SK-MEL-5 (cell line): Measurements from ENCODE around the gene KCP. TPM values are rescaled to one million over a fixed set of nuclear protein-coding genes. Genes with fewer than 3 reads are reported as not detected.
A peak's percentile ranks its signal among the peaks of the same experiment; 100 is the strongest.
"Not testable (repeated sequence)": the region's sequence is repeated elsewhere in the genome, so short reads cannot be mapped to it uniquely, and the experiment has no call there.

Experiments used
- DNase-seq: peaks from one replicate; pipeline ENCODE4 v3.0.0-alpha.2; 2016; ENCODE audit warnings: low read depth, low spot score
- in situ Hi-C: cut with HindIII; loops from 2 replicates; pipeline ENCODE4 v1.10.0; 2016; ENCODE audit warnings: low sequenced_read_pairs, high pct_unique_total_duplicates, low pct_unique_long_range_greater_than_20kb
- polyA plus RNA-seq, 2 experiments: library from polyadenylated mRNA; depleted of rRNA; stranded (reverse); fragments of >200 nt; gene quantifications; 2 replicates each; pipeline ENCODE4 v1.2.3, GENCODE V29; 2015
- total RNA-seq: library from RNA; depleted of rRNA; stranded (reverse); fragments of >200 nt; shearing (Covaris generic); gene quantifications from 2 replicates; pipeline ENCODE4 v1.2.3, GENCODE V29; 2014; rRNA removed

The KCP gene
- total RNA-seq = 0.03 and 0.13 TPM in 2 replicates
- 0.23 and 0.30 TPM in 2 replicates for polyA plus RNA-seq (2015; cell fraction: cytosol; rRNA removed)
- 3.2 and 5.4 TPM in 2 replicates for polyA plus RNA-seq (2015; cell fraction: nucleus; rRNA removed)

DNA sequence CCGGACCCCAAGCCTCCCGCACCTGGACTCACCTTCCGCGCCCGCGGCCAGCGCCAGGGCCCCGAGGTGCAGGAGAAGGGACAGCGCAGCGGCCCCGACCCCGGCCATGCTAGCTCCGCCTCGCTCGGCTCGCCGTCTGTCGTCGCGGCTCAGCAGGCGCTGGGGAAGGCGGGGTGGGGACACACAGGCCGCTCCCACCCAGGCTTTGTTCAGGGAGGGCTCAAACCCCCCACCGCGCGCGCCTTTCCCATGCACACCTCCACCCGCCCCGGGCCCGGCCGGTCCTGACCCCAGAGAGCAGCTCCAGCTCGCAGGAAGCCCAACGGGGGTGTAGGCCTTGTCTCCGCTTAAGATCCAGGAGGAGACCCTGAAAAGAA, at the start of gene KCP:
KCP (minus strand) TSS at position 141 of the 377 bp plus-strand sequence; CDS start at position 108, 33 bp downstream.
- no peak for DNase-seq
- in situ Hi-C loops = no loop called here

DNA sequence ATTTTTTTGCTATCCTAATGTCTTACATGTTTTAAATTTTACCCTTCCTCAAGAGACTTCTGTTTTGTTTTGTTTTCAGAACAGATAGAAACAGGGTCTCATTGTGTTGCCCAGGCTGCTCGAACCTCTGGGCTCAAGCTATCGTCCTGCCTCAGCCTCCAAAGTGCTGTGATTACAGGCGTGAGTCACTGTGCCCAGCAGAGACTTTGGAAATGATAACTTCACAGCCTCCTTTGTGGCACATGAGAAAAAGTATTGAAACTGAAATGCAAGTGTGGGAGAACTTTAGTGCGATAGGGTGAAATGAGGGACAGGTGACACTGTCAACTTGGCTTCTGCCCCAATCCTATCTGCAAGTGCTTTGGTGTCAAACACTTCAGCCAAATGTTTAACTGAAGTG, 48.8 kb upstream of the KCP start:
- no peak for DNase-seq
- in situ Hi-C loops = loop anchor here (10.0 kb wide), 1 partner anchor 56 kb away; no protein-coding TSS in a partner anchor

DNA sequence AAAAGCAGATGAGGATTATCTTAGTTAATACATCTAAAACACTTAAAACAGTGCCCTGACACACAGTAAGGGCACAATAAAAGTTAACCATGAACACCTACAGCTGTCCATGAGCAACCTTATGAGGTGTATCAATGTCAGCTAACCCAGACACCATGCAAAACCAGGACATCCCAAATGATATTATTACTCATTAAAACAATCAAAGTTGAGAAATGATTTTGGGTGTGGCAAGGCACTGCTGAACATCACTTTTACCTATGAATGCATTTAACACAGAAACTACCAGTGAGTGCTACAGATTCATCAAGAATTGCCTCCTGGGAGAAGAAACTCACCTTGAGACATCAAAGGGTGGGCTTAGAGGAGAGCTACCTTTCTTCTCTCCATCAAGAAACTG, 45.5 kb upstream of the KCP start:
- in situ Hi-C loops = loop anchor here (10.0 kb wide), 1 partner anchor 59 kb away; no protein-coding TSS in a partner anchor
- no peak for DNase-seq

DNA sequence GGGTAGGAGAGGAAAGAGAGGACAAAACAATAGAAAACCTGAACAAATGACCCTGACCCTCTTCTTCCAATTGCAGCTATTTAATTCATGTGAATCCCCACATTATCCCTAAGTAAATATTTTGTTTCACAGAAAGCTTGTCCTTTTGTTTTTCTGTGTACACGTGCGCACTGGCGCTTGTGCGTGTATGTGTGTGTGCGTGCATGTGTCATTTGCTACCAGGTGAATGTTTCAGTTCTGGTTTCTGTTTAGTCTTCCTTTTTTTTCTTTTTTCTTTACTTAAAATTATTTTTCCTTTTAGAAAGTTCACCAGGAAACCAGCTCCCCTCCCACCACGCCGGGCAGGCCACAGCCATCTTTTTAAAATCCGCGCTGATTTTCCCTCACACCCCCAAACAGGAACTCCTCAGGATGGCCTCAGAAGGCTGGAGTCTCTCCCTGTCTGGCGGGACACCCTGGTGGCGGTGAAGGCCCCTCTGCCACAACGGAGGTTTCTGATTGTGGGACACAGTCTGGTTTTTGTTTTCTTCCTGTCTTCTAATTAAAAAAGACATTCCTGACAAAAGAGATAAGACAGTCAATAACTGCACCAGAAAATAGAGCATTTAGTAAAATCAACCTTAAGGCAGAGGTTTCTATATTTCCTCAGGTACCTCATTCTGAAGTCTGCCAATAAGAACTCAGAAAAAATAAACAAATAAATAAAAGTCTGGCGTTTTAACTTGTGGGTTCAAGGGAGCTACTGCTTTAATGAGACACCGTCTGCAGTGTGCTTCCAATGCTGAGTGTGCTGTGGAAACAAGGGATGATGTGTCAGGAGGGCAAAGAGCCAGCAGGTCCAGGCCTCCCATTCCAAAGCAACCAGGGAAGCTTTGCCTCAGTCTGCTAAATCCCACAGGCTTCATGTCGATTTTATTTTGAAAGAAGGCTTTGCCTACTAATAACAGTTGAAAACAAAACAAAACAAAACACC, 44.6 kb upstream of the KCP start:
- in situ Hi-C loops = loop anchor here (10.0 kb wide), 1 partner anchor 60 kb away; no protein-coding TSS in a partner anchor
- DNase-seq = no peak

DNA sequence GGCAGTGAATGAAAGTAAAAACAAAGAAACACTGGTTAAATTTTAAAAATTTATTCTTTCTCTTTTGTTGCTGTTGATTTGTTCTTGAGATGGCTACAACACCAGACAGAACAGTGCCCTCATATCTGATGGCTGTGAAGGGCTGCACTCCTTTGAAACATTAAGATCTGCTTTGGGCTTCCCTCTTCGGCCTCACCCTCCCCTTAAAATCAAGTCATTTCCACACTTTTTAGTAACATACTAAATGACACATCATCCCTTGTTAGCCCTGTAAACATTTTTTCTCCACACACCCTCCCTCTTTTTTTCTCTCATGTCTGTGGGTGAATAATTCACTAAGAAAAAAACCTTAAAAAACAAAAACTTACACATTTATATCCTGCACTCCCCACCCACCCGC, 43.6 kb upstream of the KCP start:
- in situ Hi-C loops = loop anchor here (10.0 kb wide), 1 partner anchor 61 kb away; no protein-coding TSS in a partner anchor
- no peak for DNase-seq

DNA sequence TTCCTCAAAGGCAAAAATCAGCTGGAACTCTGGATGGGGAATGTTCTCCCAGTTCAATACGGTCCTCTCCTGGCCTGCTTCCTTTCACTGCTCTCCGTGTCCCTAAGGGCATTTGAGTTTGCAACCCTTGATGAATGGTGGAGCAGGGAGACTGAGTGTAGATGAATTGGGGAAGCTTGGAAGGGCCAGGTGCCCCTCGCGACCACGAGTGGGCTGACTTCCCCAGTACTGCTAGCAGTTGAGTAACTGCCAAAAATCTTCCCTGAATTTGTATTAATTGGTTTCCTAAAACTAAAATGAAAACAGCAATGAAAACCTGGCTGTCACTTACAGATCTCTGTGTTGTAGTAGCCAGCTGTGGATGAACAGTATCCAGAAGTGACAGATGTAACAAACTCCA, 40.8 kb upstream of the KCP start:
- in situ Hi-C loops = loop anchor here (10.0 kb wide), 1 partner anchor 64 kb away; no protein-coding TSS in a partner anchor
- no peak for DNase-seq

DNA sequence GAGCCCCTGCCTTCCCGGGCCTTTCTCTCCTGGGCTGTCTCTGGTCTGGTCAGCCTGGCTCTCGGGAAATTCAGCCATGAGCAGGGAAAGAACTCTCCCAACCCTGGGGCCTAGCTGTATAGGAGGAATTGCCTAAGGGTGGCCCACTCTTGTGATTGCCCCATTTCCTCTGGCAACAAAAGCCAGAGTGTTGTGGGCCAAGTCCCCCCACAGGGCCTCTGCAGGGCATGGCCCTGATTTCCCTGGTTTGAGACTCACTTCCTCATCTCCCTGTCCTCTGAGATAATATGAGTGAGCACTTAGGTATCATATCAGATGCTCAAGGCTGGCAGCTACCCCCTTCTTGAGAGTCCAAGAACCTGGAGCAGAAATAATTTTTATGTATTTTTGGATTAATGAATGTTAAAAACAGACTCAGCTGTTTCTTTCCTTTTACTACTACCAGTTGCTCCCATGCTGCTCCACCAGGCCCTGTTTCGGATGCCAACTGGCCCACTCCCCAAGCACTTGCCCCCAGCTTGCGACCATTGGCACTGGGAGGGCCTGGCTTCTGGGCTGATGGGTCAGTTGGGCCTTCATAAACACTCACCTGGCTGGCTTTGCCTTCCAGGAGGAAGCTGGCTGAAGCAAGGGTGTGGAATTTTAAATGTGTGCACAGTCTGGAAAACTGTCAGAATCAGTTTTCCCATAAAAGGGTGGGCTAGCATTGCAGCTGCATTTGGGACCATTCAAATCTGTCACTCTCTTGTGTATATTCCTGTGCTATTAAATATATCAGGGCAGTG, 38.7 kb upstream of the KCP start:
- no peak for DNase-seq
- in situ Hi-C loops = no loop called here

DNA sequence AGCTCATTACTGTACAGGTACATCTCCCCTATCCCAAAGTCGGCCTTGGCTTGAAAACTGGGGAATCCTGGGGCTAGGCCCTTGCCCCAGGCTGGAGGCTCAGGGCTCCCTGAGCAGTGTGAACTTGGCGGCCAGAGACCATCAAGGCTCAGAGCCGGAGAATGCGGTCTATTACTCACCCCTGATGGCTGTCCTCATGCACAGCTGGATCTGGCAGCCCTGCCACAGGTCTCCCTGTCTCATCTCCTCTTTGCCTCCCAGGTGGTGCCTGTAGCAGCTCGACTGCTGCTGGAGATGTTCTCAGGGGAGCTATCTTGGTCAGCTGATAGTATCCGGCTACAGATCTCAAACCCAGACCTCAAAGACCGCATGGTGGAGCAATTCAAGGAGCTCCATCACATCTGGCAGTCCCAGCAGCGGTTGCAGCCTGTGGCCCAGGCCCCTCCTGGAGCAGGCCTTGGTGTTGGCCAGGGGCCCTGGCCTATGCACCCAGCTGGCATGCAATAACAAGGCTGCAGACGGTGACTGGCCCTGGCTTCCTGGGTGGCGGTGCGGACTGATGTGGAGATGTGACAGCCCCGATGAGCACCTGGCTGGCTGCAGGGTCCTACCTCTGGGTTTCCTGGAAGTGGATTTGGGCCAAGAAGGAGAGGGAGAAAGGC, 37.9 kb upstream of the KCP start:
- in situ Hi-C loops = no loop called here
- DNase-seq = no peak

DNA sequence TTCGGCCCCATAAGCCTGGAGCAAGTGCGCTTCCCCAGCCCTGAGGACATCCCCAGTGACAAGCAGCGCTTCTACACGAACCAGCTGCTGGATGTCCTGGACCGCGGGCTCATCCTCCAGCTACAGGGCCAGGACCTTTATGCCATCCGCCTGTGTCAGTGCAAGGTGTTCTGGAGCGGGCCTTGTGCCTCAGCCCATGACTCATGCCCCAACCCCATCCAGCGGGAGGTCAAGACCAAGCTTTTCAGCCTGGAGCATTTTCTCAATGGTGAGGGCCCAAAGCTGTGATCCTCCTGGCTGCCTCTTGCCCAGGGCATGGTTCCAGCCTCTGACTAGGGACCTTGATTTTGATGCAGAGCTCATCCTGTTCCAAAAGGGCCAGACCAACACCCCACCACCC, 37.3 kb upstream of the KCP start:
- in situ Hi-C loops = no loop called here
- DNase-seq = no peak

DNA sequence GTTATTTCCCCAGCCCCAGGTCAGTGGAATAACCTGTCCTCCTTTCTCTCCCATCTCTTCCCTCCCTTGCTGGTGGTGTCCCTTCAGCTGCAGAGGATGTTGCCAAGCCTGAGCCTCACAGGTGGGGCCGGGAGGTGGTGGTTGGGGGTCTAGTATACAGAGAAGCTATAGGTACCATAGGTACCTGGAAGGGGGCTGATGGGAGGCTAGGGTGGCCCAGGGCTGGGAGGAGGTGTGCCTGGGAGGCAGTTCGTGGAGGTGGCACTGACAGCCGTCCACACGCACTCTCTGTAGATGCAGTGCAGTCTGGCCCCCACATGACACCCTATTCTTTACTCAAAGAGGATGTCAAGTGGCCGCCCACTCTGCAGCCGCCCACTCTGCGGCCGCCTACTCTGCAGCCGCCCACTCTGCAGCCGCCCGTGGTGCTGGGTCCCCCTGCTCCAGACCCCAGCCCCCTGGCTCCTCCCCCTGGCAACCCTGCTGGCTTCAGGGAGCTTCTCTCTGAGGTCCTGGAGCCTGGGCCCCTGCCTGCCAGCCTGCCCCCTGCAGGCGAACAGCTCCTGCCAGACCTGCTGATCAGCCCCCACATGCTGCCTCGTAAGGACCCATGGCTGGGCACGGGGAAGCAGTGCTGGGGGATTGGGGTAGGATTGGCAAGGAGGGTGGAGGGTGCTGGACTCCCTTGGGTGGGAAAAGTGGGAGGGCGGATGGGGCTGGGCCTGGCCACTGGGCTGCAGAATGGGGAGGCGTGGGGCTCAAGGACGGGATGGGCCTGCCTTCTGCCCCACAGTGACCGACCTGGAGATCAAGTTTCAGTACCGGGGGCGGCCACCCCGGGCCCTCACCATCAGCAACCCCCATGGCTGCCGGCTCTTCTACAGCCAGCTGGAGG, 36.7 kb upstream of the KCP start:
- DNase-seq = peak; percentile 41
- in situ Hi-C loops = no loop called here

DNA sequence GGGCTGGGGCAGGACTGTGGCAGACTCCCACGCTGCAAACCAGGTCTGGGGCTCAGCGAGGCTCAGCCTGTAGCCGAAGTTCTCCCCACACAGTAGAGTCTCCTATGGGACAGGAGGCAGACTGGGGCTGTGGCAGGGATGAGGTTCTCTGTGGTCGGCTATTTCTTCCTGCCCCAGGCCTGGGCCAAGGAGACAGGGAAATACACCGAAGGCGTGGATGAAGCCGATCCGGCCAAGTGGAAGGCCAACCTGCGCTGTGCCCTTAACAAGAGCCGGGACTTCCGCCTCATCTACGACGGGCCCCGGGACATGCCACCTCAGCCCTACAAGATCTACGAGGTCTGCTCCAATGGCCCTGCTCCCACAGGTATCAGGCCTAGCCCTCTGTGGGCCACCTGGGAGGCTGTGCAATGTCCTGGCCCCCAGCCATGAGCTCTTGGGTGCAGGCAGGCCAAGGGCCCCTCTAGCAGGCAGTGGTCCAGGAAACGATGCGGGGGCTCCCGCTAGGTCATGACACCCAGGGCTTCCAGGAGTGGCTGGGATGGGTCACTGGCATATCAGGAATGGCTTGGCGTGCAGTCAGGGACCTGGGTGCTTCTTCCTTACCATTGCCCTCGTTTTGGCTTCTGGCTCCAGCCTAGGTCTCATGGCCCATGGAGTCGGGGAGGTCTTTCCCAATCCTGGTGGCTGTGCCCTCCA, 35.3 kb upstream of the KCP start:
- no peak for DNase-seq
- in situ Hi-C loops = no loop called here

DNA sequence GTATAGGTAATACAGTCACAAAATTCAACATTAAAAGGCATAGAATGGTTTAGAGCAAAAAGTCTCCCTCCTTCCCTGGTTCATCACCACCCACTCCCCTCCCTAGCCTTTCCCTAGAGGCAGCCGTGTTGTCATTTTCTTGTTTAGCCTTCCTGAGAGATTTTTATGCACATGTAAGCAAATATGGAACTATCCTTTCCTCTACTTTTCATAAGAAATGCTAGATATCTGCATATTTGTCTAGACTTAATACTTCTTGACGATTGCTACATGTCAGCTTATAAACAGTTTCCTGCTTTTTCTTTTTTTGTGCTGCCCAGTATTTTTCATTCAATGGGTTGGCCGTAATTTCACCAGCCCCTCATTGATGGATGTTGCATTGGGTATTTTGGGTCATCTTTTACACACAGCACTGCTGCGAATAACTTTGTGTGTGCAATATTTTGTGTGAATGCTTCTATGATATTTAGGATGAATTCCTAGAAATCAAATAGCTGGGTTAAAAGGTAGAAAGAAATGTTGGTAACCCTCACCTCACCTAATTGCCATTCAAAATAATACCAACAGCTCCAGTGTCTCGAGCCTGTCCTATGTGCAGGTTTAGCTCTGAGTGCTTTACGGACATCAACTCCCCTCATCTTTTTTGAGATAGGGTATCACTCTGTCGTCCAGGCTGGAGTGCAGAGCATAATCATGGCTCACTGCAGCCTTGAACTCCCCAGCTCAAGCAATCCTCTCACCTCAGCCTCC, 34.2 kb upstream of the KCP start:
- DNase-seq = no peak
- in situ Hi-C loops = no loop called here

DNA sequence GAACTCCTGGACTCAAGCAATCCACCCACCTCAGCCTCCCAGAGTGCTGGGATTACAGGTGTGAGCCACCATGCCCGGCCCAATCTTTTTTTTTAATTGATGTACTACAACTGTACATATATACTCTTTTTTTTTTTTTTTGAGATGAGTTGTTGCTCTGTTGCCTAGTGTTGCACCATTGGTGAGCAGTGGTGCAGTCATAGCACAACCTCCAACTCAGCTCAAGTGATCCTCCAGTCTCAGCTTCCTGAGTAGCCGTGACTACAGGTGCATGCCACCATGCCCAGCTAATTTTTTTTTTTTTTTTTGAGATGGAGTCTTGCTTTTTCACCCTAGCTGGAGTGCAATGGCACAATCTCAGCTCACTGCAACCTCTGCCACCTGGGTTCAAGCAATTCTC, 32.7 kb upstream of the KCP start:
- in situ Hi-C loops, DNase-seq: not testable (repeated sequence)

DNA sequence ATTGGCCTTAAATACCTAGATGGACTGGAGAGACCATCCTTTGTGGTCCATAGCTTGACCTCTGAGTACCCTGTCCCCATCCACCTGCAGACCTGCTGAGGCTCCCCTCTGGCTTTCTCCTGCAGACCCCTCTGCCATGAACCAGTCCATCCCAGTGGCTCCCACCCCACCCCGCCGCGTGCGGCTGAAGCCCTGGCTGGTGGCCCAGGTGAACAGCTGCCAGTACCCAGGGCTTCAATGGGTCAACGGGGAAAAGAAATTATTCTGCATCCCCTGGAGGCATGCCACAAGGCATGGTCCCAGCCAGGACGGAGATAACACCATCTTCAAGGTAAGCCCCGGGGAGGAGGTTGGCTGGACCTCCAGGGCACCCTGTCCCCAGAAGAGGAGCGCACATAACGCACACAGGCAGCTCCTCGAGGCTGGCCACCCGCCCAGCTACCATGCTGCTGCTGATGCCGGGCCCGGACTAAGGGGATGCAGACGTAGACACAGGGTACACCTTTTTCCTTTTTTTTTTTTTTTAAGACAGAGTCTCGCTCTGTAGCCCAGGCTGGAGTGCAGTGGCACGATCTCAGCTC, 31.5 kb upstream of the KCP start:
- DNase-seq = no peak
- in situ Hi-C loops = no loop called here

DNA sequence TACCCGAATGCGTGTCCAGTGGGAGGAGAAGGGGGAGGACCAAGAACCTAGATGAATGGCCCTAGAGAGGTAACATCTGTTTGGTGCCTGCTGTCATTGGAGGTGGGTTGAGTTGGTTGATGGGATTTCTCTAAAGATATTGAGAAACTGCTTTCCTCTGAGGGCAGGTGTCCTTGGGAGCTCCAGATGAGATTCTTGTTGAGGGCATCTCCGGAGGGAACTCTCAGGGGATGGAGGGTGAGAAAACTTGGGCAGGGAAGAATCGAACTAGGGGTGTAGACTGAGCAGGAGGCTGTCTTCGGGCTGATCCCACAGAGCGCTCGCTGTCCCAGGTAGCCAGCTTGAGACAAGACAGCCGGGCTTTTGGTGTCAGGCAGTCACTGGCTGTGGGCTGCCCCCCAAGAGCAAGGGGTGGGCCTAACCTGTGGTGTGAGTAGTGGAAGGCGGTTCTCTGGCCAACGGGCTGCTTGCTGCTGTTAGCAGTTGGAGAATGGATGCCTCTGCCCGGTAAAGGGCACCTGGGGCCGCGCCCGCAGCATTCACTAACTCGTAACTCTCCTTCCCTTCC, 30.9 kb upstream of the KCP start:
- in situ Hi-C loops = no loop called here
- no peak for DNase-seq
